Endothelial cell of umbilical vein (primary cell): ENCODE results near the gene GFPT2. TPM values are rescaled to one million over a fixed set of nuclear protein-coding genes. Genes with fewer than 3 reads are reported as not detected.

Experiments
- BruUV-seq: library from RNA; stranded (reverse); fragments of 400-500 nt; replicated peaks from 2 replicates; lab custom pipeline; 2021; lab: Mats Ljungman, UMichigan
- CTCF ChIA-PET: fragments of 300-600, 350-600 bp; sonication (Branson Sonifier 250); formaldehyde crosslinking; loops from one replicate; lab custom pipeline; 2021; ENCODE audit warnings: antibody characterized with exemption, inconsistent platforms; lab: Charles Lee
- POLR2A ChIA-PET: fragments of 300-600, 350-600 bp; sonication (Branson Sonifier 250); formaldehyde crosslinking; loops from one replicate; lab custom pipeline; 2021; ENCODE audit warnings: antibody characterized with exemption, inconsistent platforms; lab: Charles Lee
- DNase-seq: peaks from one replicate; pipeline ENCODE4 v3.0.0-alpha.2; 2011; ENCODE audit warnings: low read depth, low spot score
- FAIRE-seq: peaks from 2 replicates; lab custom pipeline; 2011; peaks lifted over from hg19 to GRCh38; lab: Jason Lieb, UNC
- H2AFZ ChIP-seq: 2 replicates; pipeline ENCODE4 v1.6.0; 2012; ENCODE audit warnings: low read depth, low read length, control low read depth, inconsistent platforms
- H3K27ac ChIP-seq: 2 replicates; pipeline ENCODE4 v1.5.1; 2011; ENCODE audit warnings: low read depth, mild to moderate bottlenecking, control low read depth, low read length, moderate library complexity; ENCODE audit not compliant: insufficient read depth
- H3K27me3 ChIP-seq, 2 experiments: 2 replicates each; pipeline versions ENCODE4 v1.6.0 to v1.6.1; 2011; ENCODE audit warnings: low read length in 2 of 2, mixed read lengths in 1 of 2; ENCODE audit not compliant: control insufficient read depth in 2 of 2, insufficient read depth in 2 of 2
- H3K36me3 ChIP-seq, 2 experiments: 2 replicates in 1 of 2; 3 replicates in 1 of 2; pipeline ENCODE4 v1.5.1; 2011; ENCODE audit warnings: low read length in 2 of 2, mild to moderate bottlenecking in 1 of 2, moderate library complexity in 1 of 2; ENCODE audit not compliant: control insufficient read depth in 2 of 2, insufficient read depth in 2 of 2; ENCODE audit errors: extremely low read depth in 1 of 2
- H3K4me1 ChIP-seq: 3 replicates; pipeline ENCODE4 v1.5.1; 2011; ENCODE audit warnings: mild to moderate bottlenecking, low read length; ENCODE audit not compliant: control insufficient read depth, insufficient read depth; ENCODE audit errors: extremely low read depth
- H3K4me2 ChIP-seq: 2 replicates; pipeline ENCODE4 v1.6.1; 2011; ENCODE audit warnings: low read length, control low read depth, mixed read lengths; ENCODE audit not compliant: insufficient read depth
- H3K4me3 ChIP-seq, 3 experiments: fragments of 200-600 bp in 1 of 3; sonication (generic), shearing (Covaris generic) in 1 of 3; replicated peaks in 1 of 3; 2 replicates each; pipeline ENCODE4 v1.5.1; 2011 to 2016; ENCODE audit warnings: control low read depth in 3 of 3, low read length in 3 of 3, mild to moderate bottlenecking in 2 of 3, inconsistent platforms in 1 of 3, low read depth in 1 of 3, moderate library complexity in 1 of 3; ENCODE audit not compliant: insufficient read depth in 1 of 3
- H3K79me2 ChIP-seq: 2 replicates; pipeline ENCODE4 v1.6.0; 2012; ENCODE audit warnings: low read length, inconsistent platforms; ENCODE audit not compliant: control insufficient read depth, insufficient read depth
- H3K9ac ChIP-seq: replicated peaks from 2 replicates; pipeline ENCODE3; 2011; ENCODE audit warnings: low read length, control low read depth; ENCODE audit not compliant: insufficient read depth; ENCODE audit errors: extremely low read depth
- H3K9me1 ChIP-seq: replicated peaks from 3 replicates; pipeline ENCODE4 v1.6.0; 2011; ENCODE audit warnings: mild to moderate bottlenecking, low read length; ENCODE audit not compliant: control insufficient read depth, insufficient read depth; ENCODE audit errors: extremely low read depth
- H3K9me3 ChIP-seq: replicated peaks from 2 replicates; pipeline ENCODE4 v1.5.1; 2012; ENCODE audit warnings: low read length, inconsistent platforms; ENCODE audit not compliant: control insufficient read depth, insufficient read depth
- H4K20me1 ChIP-seq: replicated peaks from 2 replicates; pipeline ENCODE3; 2011; ENCODE audit warnings: mild to moderate bottlenecking, low read length; ENCODE audit not compliant: control insufficient read depth, insufficient read depth; ENCODE audit errors: extremely low read depth
- CTCF ChIP-seq, 2 donors: IDR thresholded peaks; 1 replicate in 1 of 2; 2 replicates in 1 of 2; pipeline ENCODE4 v1.5.1; 2011; ENCODE audit warnings: low read length in 2 of 2, mild to moderate bottlenecking in 2 of 2, moderate library complexity in 2 of 2, control low read depth in 1 of 2, inconsistent platforms in 1 of 2, low read depth in 1 of 2; ENCODE audit not compliant: insufficient read depth in 1 of 2; ENCODE audit errors: extremely low read depth in 1 of 2
- EZH2 ChIP-seq: IDR thresholded peaks from 2 replicates; pipeline ENCODE4 v1.6.1; 2012; ENCODE audit warnings: borderline replicate concordance, low read depth, mild to moderate bottlenecking, moderate library complexity, low read length, inconsistent platforms; ENCODE audit not compliant: severe bottlenecking
- GATA2 ChIP-seq: IDR thresholded peaks from 2 replicates; pipeline ENCODE4 v1.7.0; 2011; ENCODE audit warnings: low read depth, mild to moderate bottlenecking, moderate library complexity, mixed read lengths, low read length; ENCODE audit not compliant: insufficient read length, insufficient read depth
- JUN ChIP-seq: IDR thresholded peaks from 2 replicates; pipeline ENCODE4 v1.6.1; 2011; ENCODE audit warnings: borderline replicate concordance, low read depth; ENCODE audit not compliant: insufficient read length, insufficient read depth
- MAX ChIP-seq: IDR thresholded peaks from 2 replicates; pipeline ENCODE4 v1.6.1; 2011; ENCODE audit not compliant: insufficient read depth, insufficient read length
- MYC ChIP-seq: IDR thresholded peaks from one replicate; pipeline ENCODE4 v1.6.1; 2011; ENCODE audit warnings: mild to moderate bottlenecking, low read depth, low read length
- POLR2A ChIP-seq: IDR thresholded peaks from 2 replicates; pipeline ENCODE4 v1.6.1; 2012; ENCODE audit warnings: low read depth, mild to moderate bottlenecking, control low read depth, low read length
- POLR2AphosphoS5 ChIP-seq: IDR thresholded peaks from 2 replicates; pipeline ENCODE4 v1.6.1; 2012; ENCODE audit warnings: low read depth, mild to moderate bottlenecking, control low read depth, low read length, moderate library complexity; ENCODE audit not compliant: insufficient read depth
- dilution Hi-C: fragments of 300-500 bp; cut with MboI; formaldehyde crosslinking; loops from one replicate; pipeline ENCODE4 v1.15.0; 2019; ENCODE audit warnings: low sequenced_read_pairs; ENCODE audit not compliant: extremely low pct_ligation_motif_present
- intact Hi-C: fragments of 100-400 bp; cut with micrococcal nuclease; formaldehyde crosslinking; loops from one replicate; pipeline ENCODE4 v1.10.0; 2022
- polyA plus RNA-seq, 4 experiments: library from polyadenylated mRNA; depleted of rRNA in 3 of 4; stranded (reverse) in 3 of 4; unstranded in 1 of 4; fragments of >200 nt; gene quantifications; 2 replicates each; pipeline versions ENCODE4 v1.2.1 to v1.2.3, GENCODE V29; 2011 to 2012; ENCODE audit warnings: missing spikeins in 1 of 4
- total RNA-seq: library from RNA; stranded (reverse); gene quantifications from 2 replicates; pipeline ENCODE4 v1.2.3, GENCODE V29; 2021

Gene GFPT2
- total and polyA plus RNA-seq, 2 donors (not counting 3 experiments of a cell fraction or from before 2014, with no cell fraction given), result 4.3 to 4.5 TPM

DNA sequence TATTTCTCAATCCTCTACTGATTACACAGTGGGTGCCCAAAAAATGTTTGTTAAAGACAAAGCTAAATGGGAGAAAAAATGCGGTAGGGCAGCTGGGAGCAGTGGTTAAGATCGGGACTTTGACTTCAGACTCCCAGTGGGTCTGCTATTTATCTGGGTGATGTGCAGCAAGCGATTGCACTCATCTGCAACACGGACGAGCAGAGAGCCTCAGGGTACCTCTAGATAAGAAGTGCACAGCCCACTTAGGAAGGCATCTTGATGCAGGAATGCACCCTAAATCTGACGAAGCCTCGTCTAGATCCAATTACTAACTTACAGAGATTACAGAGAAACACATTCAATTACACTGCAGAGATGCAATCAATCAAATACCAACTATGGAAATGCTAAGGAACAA lies 65.3 kb downstream of the GFPT2 start:
- DNase-seq (no peak), FAIRE-seq (no peak)
- Histone ChIP-seq H3K4me3 (no peak overlapping the region), H3K79me2 (peaks cover 36% of the 10 kb centered on the region), H3K9me1 (no peaks in the 10 kb centered on the region), H3K4me1 (peaks cover 3% of the 10 kb centered on the region), H2AFZ (no peak overlapping the region), H3K27me3 (no peaks in the 10 kb centered on the region), H3K9me3 (no peaks in the 10 kb centered on the region), H3K4me2 (no peak overlapping the region), H4K20me1 (peaks cover 2% of the 10 kb centered on the region), H3K9ac (no peak overlapping the region), H3K36me3 (peaks cover 0 to 3% of the 10 kb centered on the region in 2 experiments), H3K27ac (no peak overlapping the region)
- dilution Hi-C loops (no loop called here), intact Hi-C loops (no loop called here)
- CTCF ChIA-PET, result interaction anchor here (2.2 kb wide), 1 partner anchor 41 kb away, joined by 9 read pairs; no protein-coding TSS in a partner anchor
- no peak for TF ChIP-seq POLR2AphosphoS5
- TF ChIP-seq POLR2A, result no peak
- TF ChIP-seq GATA2, result no peak
- no peak for TF ChIP-seq MYC
- TF ChIP-seq CTCF (IDR thresholded peaks at IDR 0.05; ENCODE audit: extremely low read depth in 1 of 2, insufficient read depth in 1 of 2, low read depth in 1 of 2, low read length in 2 of 2), result no peak
- TF ChIP-seq EZH2, result no peak
- no peak for TF ChIP-seq MAX
- TF ChIP-seq JUN, result no peak
- POLR2A ChIA-PET, result no interaction called here
- BruUV-seq, result no TSS peak
